ENCODE data around the gene REXO1. TPM values are rescaled to one million over a fixed set of nuclear protein-coding genes. Genes with fewer than 3 reads are reported as not detected.

The REXO1 gene
- total and polyA plus RNA-seq, 9 of the 15 experiments (the other 6 are each of a cell fraction or from before 2014, with no cell fraction given) = 0.04 to 63.3 (median 15.8) TPM

DNA sequence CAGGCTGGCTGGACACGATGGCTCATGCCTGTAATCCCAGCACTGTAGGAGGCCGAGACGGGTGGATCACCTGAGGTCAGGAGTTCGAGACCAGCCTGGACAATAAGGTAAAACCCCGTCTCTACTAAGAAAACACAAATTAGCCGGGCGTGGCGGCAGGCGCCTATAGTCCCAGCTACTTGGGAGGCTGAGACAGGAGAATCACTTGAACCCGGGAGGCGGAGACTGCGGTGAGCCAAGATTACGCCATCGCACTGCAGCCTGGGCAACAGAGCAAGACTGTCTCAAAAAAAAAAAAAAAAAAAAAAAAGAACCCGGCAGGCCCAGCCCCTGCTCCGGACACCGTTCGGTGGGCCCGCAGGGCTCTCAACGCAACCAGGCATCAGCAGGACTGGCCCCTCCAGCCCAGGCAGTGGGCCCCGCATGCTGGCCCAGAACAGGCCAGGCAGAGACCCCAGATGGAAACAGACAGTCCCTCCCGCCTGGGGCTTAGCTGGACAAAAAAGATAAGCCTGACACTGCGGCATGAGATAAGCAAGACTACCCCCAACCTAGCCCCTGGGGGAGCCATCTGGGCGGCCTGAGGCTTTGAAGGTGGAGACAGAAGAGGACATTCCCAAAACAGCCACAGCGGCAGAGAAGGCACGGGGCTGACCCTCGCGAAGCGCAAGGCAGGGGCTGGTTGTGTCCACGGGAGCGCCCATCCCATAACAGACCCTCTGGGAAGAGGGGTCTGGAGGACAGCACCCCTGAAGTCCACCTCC, 11.6 kb downstream of the REXO1 start (continued):
- TF ChIP-seq ZNF395 (CRISPR knock-in tag; IDR thresholded peaks at IDR 0.05) (peak; percentile 64; the same call in 1 of the 2 replicates), ZNF766 (CRISPR knock-in tag; conservative IDR thresholded peaks at IDR 0.05) (peak; percentile 32; the same call in 1 of the 2 replicates), MTA2 (IDR thresholded peaks at IDR 0.05; ENCODE audit: low read depth) (peak; percentile 90), MTA3 (IDR thresholded peaks at IDR 0.05; ENCODE audit: borderline replicate concordance) (peak; percentile 83; the same call in 1 of the 2 replicates), HDGF (IDR thresholded peaks at IDR 0.05) (no peak), NRF1 (conservative IDR thresholded peaks at IDR 0.05 in 1 of 2, IDR thresholded peaks at IDR 0.05 in 1 of 2) (peak in 1 of 2 experiments; percentile 33; a peak in 1 of 4 replicates), SRSF1 (IDR thresholded peaks at IDR 0.05; ENCODE audit: low read depth, low read length) (no peak), ARID1B (IDR thresholded peaks at IDR 0.05) (peak; percentile 98), ZZZ3 (IDR thresholded peaks at IDR 0.05) (no peak), GATA2 (CRISPR knock-in tag; IDR thresholded peaks at IDR 0.05) (peak; percentile 89), STAT5A (IDR thresholded peaks at IDR 0.05; ENCODE audit: borderline replicate concordance, low read length) (peak; percentile 81; the same call in 1 of the 2 replicates)
- TF ChIP-seq, protein P1, sequence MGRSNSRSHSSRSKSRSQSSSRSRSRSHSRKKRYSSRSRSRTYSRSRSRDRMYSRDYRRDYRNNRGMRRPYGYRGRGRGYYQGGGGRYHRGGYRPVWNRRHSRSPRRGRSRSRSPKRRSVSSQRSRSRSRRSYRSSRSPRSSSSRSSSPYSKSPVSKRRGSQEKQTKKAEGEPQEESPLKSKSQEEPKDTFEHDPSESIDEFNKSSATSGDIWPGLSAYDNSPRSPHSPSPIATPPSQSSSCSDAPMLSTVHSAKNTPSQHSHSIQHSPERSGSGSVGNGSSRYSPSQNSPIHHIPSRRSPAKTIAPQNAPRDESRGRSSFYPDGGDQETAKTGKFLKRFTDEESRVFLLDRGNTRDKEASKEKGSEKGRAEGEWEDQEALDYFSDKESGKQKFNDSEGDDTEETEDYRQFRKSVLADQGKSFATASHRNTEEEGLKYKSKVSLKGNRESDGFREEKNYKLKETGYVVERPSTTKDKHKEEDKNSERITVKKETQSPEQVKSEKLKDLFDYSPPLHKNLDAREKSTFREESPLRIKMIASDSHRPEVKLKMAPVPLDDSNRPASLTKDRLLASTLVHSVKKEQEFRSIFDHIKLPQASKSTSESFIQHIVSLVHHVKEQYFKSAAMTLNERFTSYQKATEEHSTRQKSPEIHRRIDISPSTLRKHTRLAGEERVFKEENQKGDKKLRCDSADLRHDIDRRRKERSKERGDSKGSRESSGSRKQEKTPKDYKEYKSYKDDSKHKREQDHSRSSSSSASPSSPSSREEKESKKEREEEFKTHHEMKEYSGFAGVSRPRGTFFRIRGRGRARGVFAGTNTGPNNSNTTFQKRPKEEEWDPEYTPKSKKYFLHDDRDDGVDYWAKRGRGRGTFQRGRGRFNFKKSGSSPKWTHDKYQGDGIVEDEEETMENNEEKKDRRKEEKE (IDR thresholded peaks at IDR 0.05; ENCODE audit: borderline replicate concordance in 1 of 2, control insufficient read depth in 1 of 2, low read depth in 2 of 2, low read length in 1 of 2) = no peak
- TF ChIP-seq, protein P2, sequence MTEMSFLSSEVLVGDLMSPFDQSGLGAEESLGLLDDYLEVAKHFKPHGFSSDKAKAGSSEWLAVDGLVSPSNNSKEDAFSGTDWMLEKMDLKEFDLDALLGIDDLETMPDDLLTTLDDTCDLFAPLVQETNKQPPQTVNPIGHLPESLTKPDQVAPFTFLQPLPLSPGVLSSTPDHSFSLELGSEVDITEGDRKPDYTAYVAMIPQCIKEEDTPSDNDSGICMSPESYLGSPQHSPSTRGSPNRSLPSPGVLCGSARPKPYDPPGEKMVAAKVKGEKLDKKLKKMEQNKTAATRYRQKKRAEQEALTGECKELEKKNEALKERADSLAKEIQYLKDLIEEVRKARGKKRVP (CRISPR knock-in tag; IDR thresholded peaks at IDR 0.05) = no peak
- TF ChIP-seq, protein P3, sequence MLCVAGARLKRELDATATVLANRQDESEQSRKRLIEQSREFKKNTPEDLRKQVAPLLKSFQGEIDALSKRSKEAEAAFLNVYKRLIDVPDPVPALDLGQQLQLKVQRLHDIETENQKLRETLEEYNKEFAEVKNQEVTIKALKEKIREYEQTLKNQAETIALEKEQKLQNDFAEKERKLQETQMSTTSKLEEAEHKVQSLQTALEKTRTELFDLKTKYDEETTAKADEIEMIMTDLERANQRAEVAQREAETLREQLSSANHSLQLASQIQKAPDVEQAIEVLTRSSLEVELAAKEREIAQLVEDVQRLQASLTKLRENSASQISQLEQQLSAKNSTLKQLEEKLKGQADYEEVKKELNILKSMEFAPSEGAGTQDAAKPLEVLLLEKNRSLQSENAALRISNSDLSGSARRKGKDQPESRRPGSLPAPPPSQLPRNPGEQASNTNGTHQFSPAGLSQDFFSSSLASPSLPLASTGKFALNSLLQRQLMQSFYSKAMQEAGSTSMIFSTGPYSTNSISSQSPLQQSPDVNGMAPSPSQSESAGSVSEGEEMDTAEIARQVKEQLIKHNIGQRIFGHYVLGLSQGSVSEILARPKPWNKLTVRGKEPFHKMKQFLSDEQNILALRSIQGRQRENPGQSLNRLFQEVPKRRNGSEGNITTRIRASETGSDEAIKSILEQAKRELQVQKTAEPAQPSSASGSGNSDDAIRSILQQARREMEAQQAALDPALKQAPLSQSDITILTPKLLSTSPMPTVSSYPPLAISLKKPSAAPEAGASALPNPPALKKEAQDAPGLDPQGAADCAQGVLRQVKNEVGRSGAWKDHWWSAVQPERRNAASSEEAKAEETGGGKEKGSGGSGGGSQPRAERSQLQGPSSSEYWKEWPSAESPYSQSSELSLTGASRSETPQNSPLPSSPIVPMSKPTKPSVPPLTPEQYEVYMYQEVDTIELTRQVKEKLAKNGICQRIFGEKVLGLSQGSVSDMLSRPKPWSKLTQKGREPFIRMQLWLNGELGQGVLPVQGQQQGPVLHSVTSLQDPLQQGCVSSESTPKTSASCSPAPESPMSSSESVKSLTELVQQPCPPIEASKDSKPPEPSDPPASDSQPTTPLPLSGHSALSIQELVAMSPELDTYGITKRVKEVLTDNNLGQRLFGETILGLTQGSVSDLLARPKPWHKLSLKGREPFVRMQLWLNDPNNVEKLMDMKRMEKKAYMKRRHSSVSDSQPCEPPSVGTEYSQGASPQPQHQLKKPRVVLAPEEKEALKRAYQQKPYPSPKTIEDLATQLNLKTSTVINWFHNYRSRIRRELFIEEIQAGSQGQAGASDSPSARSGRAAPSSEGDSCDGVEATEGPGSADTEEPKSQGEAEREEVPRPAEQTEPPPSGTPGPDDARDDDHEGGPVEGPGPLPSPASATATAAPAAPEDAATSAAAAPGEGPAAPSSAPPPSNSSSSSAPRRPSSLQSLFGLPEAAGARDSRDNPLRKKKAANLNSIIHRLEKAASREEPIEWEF (CRISPR knock-in tag; IDR thresholded peaks at IDR 0.05) = no peak

Measured in K562 (cell line).